Heart left ventricle (tissue), 13 donors: ENCODE measurements around the gene TRIM7.

Experiments
- CTCF ChIP-seq, 12 donors: fragments of 200-600 bp; sonication (generic) in 4 of 12; IDR thresholded peaks; one replicate each; pipeline versions ENCODE4 v1.5.0 to v1.8.0; 2018 to 2022; ENCODE audit warnings: antibody characterized with exemption in 12 of 12, mild to moderate bottlenecking in 5 of 12
- POLR2A ChIP-seq, 2 donors: fragments of 450-650 bp; IDR thresholded peaks; one replicate each; pipeline ENCODE4 v1.6.1; 2017; ENCODE audit warnings: antibody characterized with exemption in 2 of 2, mild to moderate bottlenecking in 2 of 2, moderate library complexity in 2 of 2
- donor health status: ischemic (EF 13 %, LVEDD 7.1; RV severe dilation, severe dysfunction).
- donor health status: DM: no; HTN: yes; CAD: no.
- donor health status: DM: no; HTN: no; CAD: no.
- donor health status: ischemic (EF 25% LVEDD 6.9; RV normal size, moderate dysfunction).
- donor health status: ischemic (EF 25% LVEDD 5.7; RV mildly dilated, moderate dysfunction).
- donor health status: ischemic (EF 35%, LVEDD 5.7; RV mildly dilated, moderate dysfunction).
- donor health status: nonischemic (EF 11% LVEDD 7.7; RV severe dilation, severe dysfunction).
- donor health status: DM: yes; HTN: yes; CAD: no.
- donor health status: PGD.
- donor health status: ischemic (EF 29% LVEDD 5.4; RV normal size, mild dysfunction).
- donor health status: nonischemic (EF 23%, LVEDD 6.1; RV moderate dilation, normal function).

GRCh38 chr5:181242031-181242451 lies 37.0 kb upstream of the TRIM7 start:
- no peak for TF ChIP-seq POLR2A (IDR thresholded peaks at IDR 0.05)
- TF ChIP-seq CTCF (IDR thresholded peaks at IDR 0.05) = no peak
